NOMO-1 (cell line): ENCODE data around the gene SELENOV.
A peak's percentile ranks its signal among the peaks of the same experiment; 100 is the strongest.
"Not testable (repeated sequence)": the region's sequence is repeated elsewhere in the genome, so short reads cannot be mapped to it uniquely, and the experiment has no call there.

Experiments
- DNase-seq, 2 experiments: peaks; one replicate each; lab custom pipeline; 2025; ENCODE audit not compliant: unreplicated experiment in 2 of 2; lab: John Stamatoyannopoulos, UW

Gene SELENOV, protein sequence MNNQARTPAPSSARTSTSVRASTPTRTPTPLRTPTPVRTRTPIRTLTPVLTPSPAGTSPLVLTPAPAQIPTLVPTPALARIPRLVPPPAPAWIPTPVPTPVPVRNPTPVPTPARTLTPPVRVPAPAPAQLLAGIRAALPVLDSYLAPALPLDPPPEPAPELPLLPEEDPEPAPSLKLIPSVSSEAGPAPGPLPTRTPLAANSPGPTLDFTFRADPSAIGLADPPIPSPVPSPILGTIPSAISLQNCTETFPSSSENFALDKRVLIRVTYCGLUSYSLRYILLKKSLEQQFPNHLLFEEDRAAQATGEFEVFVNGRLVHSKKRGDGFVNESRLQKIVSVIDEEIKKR

DNA sequence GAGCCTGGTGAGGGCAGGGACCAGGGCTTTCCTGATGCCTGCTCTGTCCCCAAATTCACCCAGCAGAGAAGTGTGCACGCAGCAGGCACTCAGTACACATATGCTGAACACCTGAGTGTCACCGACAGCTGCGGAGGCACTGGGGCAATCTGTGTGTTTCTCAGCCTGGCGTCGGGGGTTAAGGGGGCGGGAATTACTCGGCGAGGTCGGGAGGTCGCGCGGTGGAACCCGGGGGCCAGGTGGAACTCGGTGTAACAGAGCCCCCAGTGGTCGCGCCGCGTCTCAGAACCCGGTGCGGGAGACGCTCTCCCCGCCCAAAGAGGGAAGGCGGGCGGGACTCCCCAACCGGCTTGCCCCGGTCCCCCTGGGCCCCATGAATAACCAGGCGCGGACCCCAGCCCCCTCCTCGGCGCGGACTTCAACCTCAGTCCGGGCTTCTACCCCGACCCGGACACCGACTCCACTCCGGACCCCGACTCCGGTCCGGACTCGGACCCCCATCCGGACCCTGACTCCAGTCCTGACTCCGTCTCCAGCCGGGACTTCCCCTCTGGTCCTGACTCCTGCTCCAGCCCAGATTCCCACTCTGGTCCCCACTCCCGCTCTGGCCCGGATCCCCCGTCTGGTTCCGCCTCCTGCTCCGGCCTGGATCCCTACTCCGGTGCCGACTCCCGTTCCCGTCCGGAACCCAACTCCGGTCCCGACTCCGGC lies at the start of gene SELENOV:
Gene SELENOV (plus strand): TSS at position 300 of the 711 bp plus-strand sequence. CDS start 74 bp downstream, at position 374.
- no peak for DNase-seq

DNA sequence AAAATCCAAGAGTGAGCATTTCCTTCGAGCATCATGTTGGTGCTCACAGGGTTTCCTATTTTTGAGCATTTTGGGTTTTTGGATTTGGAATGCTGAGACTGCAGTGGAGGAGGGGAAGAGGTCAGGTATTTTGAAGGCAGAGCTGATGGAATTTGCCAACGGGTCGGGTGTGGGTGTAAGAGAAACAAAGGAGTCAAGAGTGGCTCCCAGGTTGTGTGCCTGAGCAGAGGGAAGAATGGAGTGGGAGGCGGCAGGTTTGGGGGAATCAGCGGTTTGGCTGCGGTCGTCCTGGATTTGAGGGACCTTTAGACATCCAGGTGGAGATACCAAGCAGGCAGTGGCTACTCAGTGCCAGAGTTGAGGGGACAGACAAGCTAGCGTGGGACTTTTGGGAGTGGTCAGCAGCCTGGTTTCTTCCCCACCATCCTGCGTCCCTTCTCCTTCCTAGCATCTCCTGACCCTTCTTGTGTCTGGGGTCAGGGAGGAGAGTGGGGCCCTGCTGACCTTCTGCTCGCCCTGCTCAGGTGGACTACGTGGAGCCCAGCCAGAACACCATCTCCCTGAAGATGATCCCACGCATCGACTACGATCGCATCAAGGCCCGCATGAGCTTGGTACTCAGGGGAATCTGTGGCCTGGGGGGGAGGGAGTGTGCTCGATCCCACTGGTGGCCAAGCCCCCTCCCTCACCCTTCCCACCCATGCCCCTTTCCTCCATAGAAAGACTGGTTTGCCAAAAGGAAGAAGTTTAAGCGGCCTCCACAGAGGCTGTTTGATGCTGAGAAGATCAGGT lies 48.8 kb upstream of the SELENOV start:
- no peak for DNase-seq

DNA sequence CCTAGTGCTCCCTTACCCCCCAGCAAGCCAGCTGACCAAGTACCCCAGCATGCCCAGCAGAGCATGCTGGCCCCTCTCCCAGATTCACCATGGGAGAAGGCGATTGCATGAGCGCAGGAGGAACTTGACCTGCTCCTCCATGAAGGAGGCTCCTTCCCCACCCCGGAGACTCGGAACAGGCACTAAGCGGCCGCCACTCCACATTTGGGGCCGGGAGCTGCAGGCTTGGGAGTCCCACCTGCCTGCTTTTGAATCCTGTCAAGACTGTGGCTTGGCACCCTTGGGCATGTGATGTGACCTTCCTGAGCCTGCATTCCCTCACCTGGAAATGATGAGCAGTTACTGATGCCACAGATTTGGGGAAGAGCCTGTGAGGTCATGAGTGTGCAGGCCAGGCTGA lies 47.0 kb upstream of the SELENOV start:
- DNase-seq, result no peak

DNA sequence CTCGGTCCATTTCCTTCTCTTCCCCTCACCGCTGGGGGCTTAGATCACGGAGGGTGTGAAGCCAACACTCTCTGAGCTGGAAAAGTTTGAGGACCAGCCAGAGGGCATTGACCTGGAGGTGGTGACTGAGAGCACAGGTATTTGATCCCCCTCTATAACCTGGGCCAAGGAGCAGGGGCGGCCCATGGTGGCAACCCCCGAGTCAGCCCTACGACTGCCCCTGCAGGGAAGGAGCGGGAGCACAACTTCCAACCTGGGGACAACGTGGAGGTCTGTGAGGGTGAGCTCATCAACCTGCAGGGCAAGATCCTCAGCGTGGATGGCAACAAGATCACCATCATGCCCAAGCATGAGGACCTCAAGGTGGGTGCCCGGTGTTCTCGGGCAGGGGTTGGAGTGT lies 45.9 kb upstream of the SELENOV start:
- DNase-seq, result no peak

DNA sequence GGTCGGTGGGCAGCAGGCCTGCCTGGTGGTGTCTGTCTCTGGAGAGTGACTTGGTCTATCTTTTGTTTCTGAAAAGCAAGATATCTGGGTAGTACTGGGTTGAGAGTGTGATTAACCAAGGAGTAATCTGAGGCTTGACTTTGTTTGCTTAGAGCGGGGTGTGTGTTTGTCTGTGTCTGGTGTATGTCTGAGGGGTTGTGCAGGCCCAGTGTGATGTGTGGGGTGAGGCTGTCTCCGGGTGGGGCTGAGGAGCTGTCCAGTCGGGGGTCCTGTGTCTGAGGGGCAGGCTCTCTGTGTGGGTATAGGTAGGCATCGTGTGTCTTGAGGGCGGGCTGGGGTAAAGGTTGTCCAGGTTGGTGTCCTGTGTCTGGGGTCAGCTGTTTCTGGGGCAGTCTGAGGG lies 45.4 kb upstream of the SELENOV start:
- no peak for DNase-seq

DNA sequence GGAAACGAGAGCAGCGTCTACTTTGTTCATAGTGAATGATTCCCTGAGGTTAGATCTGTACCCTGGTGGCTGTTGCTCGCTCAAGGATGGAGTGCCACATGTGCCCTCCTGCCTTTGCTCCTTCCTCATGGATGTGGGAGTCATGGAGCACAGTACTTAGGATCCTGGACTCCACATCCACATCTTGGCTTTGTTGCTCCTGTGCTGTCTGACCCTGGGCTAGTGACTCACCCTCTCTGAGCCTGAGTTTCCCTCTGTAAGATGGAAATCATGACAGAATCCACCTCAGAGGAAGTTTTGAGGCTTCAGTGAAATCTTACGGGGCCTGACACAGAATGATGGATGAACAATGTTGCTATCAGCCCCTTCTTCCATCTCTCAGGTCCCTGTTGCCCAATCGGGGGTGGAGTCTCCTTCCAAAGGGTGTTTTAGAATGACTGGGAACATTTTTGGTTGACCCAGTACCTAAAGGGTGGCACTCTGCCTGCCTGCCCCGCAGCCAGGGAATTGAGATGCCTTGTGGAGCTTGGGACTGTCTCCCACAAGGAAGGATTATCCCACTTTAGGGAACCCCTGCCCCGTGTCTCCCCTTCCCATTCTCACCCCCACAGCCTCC lies 44.1 kb upstream of the SELENOV start:
- no peak for DNase-seq

DNA sequence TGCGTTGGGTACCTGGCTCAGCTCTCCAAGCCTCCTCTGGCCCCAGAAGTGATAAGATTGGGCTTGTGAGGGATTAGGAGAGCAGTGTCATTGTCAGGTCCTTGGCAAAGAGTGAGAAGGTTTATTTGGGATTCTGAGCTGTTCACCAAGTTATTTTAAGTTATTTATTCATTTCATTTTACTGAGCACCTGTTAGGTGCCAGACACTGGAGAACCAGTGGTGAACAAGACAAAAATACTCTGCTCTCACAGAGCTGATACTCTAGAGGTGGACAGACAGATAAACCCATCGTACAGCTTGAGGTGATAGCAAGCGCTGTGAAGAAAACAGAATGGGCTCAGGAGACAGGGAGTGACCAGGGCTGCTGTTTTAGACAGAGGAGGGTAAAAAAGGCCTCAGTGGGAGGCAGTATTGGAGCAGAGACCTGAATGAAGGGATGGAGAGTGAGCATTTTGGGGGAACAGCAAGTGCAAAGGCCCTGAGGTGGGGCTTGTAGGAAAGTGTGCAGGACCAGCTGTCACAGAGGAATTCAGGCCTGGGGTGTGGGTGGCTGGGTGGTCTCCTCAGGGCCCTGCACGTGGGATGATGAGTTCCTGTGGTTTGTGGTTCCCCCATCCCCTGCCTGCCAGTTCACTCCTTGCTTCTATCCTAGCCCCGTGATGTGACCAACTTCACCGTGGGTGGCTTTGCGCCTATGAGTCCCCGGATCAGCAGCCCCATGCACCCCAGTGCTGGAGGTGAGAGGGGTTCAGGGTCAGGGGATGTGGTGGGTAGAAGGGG lies 43.0 kb upstream of the SELENOV start:
- DNase-seq, result no peak

DNA sequence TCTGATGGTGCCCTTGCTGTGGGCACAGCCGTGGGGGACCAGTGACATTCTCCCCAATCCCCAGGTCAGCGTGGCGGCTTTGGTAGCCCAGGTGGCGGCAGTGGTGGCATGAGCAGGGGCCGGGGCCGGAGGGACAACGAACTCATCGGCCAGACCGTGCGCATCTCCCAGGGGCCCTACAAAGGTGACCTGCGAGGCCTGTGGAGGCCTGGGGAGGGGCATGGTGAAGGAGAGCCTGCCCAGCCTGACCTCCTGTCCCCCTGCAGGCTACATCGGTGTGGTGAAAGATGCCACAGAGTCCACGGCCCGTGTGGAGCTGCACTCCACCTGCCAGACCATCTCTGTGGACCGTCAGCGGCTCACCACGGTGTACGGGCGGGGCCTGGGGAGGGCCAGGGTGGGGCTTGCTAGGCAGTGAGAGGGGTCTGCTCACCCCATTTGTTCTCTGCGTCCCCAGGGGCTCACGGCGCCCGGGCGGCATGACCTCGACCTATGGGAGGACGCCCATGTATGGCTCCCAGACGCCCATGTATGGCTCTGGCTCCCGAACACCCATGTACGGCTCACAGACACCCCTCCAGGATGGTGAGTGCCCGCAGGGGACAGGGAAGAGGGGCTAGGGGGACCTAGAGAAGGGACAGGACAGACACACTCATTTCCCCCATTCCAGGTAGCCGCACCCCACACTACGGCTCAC lies 42.0 kb upstream of the SELENOV start:
- no peak for DNase-seq

DNA sequence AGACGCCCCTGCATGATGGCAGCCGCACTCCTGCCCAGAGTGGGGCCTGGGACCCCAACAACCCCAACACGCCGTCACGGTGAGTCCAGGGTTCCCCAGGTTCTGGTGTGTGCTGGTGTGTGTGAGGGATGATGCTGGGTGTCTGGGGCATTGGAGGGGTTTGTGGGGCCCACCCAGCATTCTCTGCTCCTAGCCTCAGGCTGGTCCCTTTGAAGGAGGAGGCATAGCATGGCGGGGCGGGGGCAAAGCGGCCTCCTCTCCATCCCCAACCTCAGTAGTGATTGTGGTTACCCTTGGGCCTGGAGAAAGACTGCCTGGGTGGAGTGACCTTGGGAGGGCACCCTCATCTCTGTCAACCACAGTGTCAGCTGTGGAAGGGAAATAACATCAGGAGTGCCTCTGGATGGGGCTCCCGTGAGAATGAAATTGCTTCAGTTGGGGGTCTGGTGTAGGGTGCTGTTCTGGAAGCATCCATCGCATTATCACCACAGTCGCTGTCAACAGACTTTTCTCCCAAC lies 41.4 kb upstream of the SELENOV start:
- no peak for DNase-seq

DNA sequence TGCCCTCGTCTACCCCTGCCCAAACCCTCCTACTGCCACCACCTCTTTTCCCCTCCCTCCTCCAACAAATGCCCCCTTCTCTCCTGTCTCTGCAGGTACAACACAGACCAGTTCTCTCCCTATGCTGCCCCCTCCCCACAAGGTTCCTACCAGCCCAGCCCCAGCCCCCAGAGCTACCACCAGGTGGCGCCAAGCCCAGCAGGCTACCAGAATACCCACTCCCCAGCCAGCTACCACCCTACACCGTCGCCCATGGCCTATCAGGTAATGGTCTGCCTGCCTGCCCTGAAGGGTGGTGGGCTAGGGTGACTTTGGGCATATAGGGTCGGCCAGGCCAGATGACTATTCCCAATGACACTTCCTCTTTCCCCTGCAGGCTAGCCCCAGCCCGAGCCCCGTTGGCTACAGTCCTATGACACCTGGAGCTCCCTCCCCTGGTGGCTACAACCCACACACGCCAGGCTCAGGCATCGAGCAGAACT lies 40.8 kb upstream of the SELENOV start:
- DNase-seq, result no peak

DNA sequence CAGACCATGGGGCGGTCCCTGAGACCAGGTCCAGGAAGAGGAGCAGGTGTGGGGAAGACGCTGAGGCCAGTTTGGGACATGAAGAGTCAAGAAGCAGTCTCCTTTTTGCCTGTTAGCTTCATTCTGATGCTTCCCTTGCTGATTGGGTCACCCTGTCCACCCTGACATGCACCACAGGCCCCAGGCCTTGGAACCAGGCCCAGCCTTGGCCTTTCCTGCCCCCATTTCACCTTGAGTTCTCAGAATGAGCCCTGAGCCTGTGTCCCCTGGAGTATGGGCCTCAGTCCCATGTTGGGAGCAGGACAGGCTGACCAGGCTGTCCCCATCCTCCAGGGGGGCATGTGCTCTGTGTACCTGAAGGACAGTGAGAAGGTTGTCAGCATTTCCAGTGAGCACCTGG lies 39.2 kb upstream of the SELENOV start:
- DNase-seq, result no peak

DNA sequence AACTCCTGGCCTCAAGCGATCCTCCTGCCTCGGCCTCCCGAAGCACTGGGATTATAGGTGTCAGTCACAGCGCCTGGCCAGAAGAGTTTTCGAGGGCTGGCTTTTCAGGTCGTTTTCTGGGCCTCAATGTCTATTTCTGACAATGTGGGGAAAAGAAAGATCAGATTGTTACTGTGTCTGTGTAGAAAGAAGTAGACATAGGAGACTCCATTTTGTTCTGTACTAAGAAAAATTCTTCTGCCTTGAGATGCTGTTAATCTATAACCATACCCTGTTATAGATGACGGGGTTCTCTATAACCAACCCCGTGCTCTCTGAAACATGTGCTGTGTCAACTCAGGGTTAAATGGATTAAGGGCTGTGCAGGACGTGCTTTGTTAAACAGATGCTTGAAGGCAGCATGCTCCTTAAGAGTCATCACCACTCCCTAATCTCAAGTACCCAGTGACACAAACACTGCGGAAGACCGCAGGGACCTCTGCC lies 35.6 kb upstream of the SELENOV start:
- DNase-seq, result not testable (repeated sequence)

DNA sequence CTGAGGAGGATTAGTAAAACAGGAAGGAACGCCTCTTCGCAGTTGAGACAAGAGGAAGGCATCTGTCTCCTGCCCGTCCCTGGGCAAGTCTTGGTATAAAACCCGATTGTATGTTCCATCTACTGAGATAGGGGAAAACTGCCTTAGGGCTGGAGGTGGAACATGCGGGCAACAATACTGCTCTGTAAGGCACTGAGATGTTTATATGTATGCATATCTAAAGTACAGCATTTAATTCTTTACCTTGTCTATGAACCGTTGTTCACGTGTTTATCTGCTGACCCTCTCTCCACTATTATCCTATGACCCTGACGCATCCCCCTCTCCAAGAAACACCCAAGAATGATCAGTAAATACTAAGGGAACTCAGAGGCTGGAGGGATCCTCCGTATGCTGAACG lies 35.0 kb upstream of the SELENOV start:
- DNase-seq, result peak in 1 of 2 experiments; percentile 38

DNA sequence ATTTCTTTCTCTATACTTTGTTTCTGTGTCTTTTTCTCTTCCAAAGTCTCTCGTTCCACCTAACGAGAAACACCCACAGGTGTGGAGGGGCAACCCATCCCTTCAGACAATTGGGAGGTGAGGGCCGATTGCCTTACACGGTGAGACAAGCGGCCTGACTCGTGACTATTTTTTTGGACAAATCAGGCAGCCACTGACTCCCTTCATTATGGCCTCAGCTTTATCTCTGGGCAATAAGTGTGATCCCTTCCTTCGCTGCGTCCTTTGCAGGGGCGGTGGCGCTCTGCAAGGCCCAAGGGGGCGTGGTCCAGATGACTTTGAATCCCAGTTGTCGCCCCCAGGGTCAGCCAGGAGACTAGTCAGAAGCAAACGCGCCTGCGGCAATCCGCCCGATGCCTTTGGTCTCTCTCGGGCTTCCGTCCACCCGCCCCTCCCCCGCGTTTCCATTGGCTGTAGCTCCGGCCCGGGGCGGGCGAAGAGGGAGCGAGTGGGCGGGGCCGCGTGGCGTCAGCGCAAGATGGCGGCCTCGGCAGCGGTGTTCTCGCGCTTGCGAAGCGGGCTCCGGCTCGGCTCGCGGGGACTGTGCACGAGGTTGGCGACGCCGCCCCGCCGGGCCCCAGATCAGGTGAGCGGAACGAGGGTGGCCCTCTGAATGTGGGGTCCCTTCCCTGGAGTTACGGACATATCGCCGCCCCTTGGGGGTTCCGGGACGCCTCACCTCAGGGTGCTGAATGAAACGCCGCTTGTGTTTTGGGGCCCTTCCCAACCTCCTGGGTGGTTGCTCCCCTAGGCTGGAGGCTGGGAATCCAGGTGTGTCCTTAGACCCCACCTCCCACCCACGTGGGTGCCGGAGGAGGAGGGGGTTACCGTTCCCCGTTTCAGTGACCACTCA lies 34.4 kb upstream of the SELENOV start, which contains the start of gene TIMM50:
Gene TIMM50 (plus strand): TSS at position 502 of the 892 bp plus-strand sequence. CDS start 16 bp downstream, at position 518.
- peak; percentile 87 to 95 for DNase-seq

DNA sequence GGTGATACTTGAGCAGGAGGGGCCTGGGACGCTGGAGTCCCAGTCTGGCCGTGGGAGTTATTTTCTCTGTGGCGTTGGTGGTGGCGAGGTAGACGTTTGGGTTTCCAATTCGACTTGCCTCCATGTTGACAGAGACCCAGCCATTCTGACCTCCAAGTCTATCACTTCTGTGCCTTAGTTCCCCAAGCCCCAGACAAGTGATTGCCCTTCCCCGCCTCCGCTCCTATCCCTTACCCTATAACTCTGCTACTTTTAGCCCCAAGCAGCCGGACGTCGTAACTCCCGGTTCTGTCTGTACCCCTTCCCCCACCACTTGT lies 33.8 kb upstream of the SELENOV start:
- peak in 1 of 2 experiments; percentile 16 for DNase-seq

DNA sequence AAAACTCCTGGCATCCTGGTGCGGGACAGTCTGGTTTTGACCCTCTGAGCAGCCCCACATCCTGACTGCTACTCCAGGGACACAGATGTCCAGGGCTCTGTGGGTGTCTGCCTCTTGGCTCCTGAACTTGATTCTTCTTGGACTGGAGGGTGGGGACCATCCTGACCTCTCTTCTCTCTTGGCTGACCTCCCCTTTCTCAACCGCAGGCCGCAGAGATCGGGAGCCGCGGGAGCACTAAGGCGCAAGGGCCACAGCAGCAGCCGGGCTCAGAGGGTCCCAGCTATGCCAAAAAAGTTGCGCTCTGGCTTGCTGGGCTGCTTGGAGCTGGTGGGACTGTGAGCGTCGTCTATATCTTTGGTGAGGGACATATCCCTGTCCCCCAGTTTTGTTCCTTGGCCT lies 33.3 kb upstream of the SELENOV start:
- DNase-seq, result no peak

DNA sequence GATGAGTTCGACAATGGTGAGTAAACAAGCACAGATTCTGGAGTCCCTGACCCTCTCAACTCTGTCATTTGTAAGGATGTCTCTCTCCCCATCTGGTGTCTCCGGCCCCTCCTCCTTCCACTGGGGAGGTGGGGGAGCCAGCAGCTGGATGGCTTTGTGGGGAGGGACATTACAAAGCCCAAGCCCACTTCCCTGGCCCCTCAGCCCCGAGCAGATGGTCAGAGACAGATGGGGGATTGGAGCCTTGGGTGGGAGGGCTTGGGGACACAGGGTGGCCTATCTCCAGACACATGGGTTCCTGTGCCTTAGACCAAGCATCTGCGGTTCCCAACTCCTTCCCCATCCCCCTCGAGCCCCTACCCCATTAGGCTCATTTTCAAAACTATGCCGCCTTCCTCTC lies 31.8 kb upstream of the SELENOV start:
- no peak for DNase-seq

DNA sequence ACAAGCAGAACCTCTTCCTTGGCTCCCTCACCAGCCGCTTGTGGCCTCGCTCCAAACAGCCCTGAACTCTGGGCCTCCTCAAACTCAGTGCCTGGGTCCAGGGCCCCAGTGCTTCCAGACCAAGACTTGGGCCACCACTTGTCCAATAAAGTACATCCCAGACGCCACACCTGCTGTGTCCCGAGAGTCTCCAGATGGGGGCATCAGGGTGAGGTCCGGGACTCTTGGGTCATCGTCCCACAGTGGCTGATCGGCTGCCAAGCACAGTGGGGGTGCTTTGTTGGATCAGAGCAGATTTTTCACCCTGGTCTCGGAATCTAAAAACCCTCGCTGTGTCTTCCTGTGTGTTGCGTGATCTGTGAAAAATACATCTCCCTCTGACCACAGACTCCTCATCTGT lies 25.2 kb upstream of the SELENOV start:
- DNase-seq, result no peak
